Naive thymus-derived CD4-positive, alpha-beta T cell (primary cell): ENCODE results near the gene RAMP1. TPM values are rescaled to one million over a fixed set of nuclear protein-coding genes. Genes with fewer than 3 reads are reported as not detected.

Experiments used
- ATAC-seq: fragments of 150-1000 bp; cut with Tn5 transposase; 2 replicates; pipeline ENCODE4 v1.10.0; 2021; ENCODE audit warnings: mild to moderate bottlenecking, moderate library complexity
- CTCF ChIA-PET: fragments of 350-600 bp; sonication (Branson Sonifier 250); formaldehyde crosslinking; loops from one replicate; lab custom pipeline; 2021; ENCODE audit warnings: antibody characterized with exemption; lab: Charles Lee
- POLR2A ChIA-PET: fragments of 350-600 bp; sonication (Branson Sonifier 250); formaldehyde crosslinking; loops from one replicate; lab custom pipeline; 2021; ENCODE audit warnings: antibody characterized with exemption, inconsistent platforms; lab: Charles Lee
- DNase-seq, 9 donors: peaks; one replicate each; pipeline versions ENCODE4 v3.0.0 to v3.0.0-alpha.2; 2020 to 2022; ENCODE audit warnings: mixed read lengths in 1 of 9
- H3K27ac ChIP-seq: one replicate; pipeline ENCODE4 v1.7.0; 2013; ENCODE audit warnings: mild to moderate bottlenecking, low read depth, low read length, moderate library complexity
- H3K27me3 ChIP-seq, 2 donors: one replicate each; pipeline ENCODE4 v1.7.0; 2013; ENCODE audit warnings: low read length in 2 of 2, mild to moderate bottlenecking in 2 of 2, moderate library complexity in 2 of 2; ENCODE audit not compliant: control insufficient read depth in 2 of 2, insufficient read depth in 2 of 2
- H3K36me3 ChIP-seq, 3 experiments: 1 replicate in 2 of 3; 2 replicates in 1 of 3; pipeline ENCODE4 v1.7.0; 2013; ENCODE audit warnings: low read length in 3 of 3, mild to moderate bottlenecking in 3 of 3, moderate library complexity in 1 of 3; ENCODE audit not compliant: insufficient read depth in 3 of 3, control insufficient read depth in 2 of 3
- H3K4me1 ChIP-seq, 2 donors: one replicate each; pipeline ENCODE4 v1.7.0; 2013; ENCODE audit warnings: low read length in 2 of 2, mild to moderate bottlenecking in 2 of 2, moderate library complexity in 1 of 2; ENCODE audit not compliant: control insufficient read depth in 2 of 2, insufficient read depth in 2 of 2
- H3K4me3 ChIP-seq: 2 replicates; pipeline ENCODE4 v1.7.0; 2013; ENCODE audit warnings: mild to moderate bottlenecking, low read length
- H3K9me3 ChIP-seq, 3 experiments: 1 replicate in 2 of 3; 2 replicates in 1 of 3; pipeline ENCODE4 v1.7.0; 2013; ENCODE audit warnings: low read length in 3 of 3; ENCODE audit not compliant: control insufficient read depth in 2 of 3
- H3K27ac Mint-ChIP-seq, 9 donors: one replicate each; pipeline ENCODE4 v1.8.0; 2020 to 2022; ENCODE audit warnings: mixed read lengths in 9 of 9, mild to moderate bottlenecking in 8 of 9, moderate library complexity in 5 of 9, inconsistent platforms in 2 of 9
- H3K27me3 Mint-ChIP-seq, 5 donors: one replicate each; pipeline ENCODE4 v1.8.0; 2021 to 2022; ENCODE audit warnings: mixed read lengths in 5 of 5, mild to moderate bottlenecking in 1 of 5
- H3K36me3 Mint-ChIP-seq, 5 donors: one replicate each; pipeline ENCODE4 v1.8.0; 2020 to 2022; ENCODE audit warnings: mixed read lengths in 5 of 5, mild to moderate bottlenecking in 3 of 5, inconsistent platforms in 1 of 5
- H3K4me1 Mint-ChIP-seq, 7 donors: one replicate each; pipeline ENCODE4 v1.8.0; 2020 to 2022; ENCODE audit warnings: mixed read lengths in 7 of 7, mild to moderate bottlenecking in 3 of 7, inconsistent platforms in 1 of 7
- H3K4me3 Mint-ChIP-seq, 10 donors: one replicate each; pipeline ENCODE4 v1.8.0; 2020 to 2022; ENCODE audit warnings: mild to moderate bottlenecking in 10 of 10, mixed read lengths in 10 of 10, moderate library complexity in 6 of 10, inconsistent platforms in 2 of 10
- H3K9me3 Mint-ChIP-seq, 11 donors: one replicate each; pipeline ENCODE4 v1.8.0; 2020 to 2022; ENCODE audit warnings: mixed read lengths in 11 of 11, mild to moderate bottlenecking in 4 of 11, inconsistent platforms in 1 of 11, moderate library complexity in 1 of 11
- intact Hi-C, 2 donors: fragments of 100-400 bp; cut with micrococcal nuclease; formaldehyde crosslinking; loops; one replicate each; pipeline ENCODE4 v1.15.1; 2023
- polyA plus RNA-seq, 2 donors: library from polyadenylated mRNA; unstranded; fragments of 300-500 nt; fragmentation: Illumina TruSeq; gene quantifications; one replicate each; pipeline ENCODE4 v1.2.3, GENCODE V29; 2021
- total RNA-seq, 6 experiments: library from RNA in 5 of 6; stranded (reverse) in 5 of 6; gene quantifications; 1 replicate in 5 of 6; 2 replicates in 1 of 6; pipeline ENCODE4 v1.2.3 and lab custom pipeline; 2021 to 2026

Gene RAMP1
- total and polyA plus RNA-seq, 7 experiments from 2014 or later = 0.52 to 13.2 (median 0.95) TPM; not detected in 1

DNA sequence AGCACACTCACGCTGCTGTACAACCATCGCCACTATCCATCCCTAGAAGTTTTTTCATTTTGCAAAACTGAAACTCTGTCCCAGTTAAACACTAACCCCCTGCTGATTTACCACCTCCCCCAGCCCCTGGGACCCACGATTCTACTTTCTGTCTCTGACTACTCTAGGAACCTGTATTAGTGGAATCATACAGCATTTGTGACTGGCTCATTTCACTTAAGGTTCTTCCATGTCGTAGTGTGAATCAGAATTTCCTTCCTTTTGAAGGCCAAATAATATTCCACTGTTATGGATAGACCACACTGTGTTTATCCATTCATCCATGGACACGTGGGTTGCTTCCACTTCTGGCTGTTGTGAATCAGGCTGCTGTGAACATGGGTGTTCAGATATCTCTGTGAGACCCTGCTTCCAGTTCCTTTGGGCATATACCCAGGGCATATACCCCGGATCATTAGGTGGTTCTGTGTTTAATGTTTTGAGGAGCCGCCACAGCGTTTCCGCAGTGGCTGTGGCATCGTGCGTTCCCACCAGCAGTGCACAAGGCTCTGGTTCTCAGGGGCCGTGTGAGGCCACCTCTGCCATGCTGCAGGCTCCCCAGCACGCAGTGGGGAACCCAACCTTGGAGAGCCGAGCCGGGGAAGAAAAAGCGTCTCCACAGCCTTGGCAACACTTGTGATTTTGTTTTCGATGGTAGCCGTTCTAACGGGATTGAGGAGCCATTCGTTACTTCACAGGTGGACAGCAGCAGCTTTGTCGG, 10.1 kb downstream of the RAMP1 start:
- CTCF ChIA-PET = no interaction called here
- no peaks in the 10 kb centered on the region for H3K9me3 ChIP-seq
- intact Hi-C loops = no loop called here
- H3K4me3 ChIP-seq = no peak overlapping the region
- no peaks in the 10 kb centered on the region for H3K36me3 ChIP-seq
- peaks cover 0 to 4% of the 10 kb centered on the region in 2 donors for H3K4me1 ChIP-seq
- peak overlapping the region in 1 of 10 donors; percentile 38 for H3K4me3 Mint-ChIP-seq
- H3K27me3 ChIP-seq = no peaks in the 10 kb centered on the region
- POLR2A ChIA-PET = no interaction called here
- peaks cover 4 to 39% (median 19%) of the 10 kb centered on the region in 5 donors for H3K27me3 Mint-ChIP-seq
- H3K36me3 Mint-ChIP-seq = peaks cover 0 to 3% (median 0%) of the 10 kb centered on the region in 5 donors
- DNase-seq (no peak), ATAC-seq (no peak)
- peak overlapping the region in 1 of 9 donors; percentile 28 for H3K27ac Mint-ChIP-seq
- peaks cover 10 to 32% (median 22%) of the 10 kb centered on the region in 7 donors for H3K4me1 Mint-ChIP-seq
- no peaks in the 10 kb centered on the region for H3K9me3 Mint-ChIP-seq
- H3K27ac ChIP-seq = no peak overlapping the region

DNA sequence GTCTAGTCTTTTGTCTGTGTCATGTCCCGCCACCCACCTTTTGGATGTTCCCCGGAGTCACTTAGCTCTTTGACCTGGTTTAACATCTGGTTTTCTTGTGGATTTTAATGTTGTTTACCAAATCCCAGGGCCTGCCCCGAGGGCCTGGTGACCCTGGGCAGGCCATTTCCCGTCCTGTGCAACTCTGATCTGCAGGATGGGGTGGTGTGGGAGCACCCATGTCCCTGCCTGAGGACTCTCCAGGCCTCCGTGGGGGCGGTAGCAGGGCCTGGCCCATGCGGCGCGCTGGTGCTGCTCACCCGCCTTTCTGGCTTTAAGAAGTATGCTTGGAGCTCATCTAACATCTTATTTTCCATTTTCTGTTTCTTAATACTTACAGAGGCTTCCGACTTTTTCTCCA, 10.7 kb downstream of the RAMP1 start:
- no peaks in the 10 kb centered on the region for H3K9me3 ChIP-seq
- CTCF ChIA-PET = no interaction called here
- Mint-ChIP-seq H3K4me3 (no peak overlapping the region), H3K27ac (no peak overlapping the region), H3K9me3 (no peaks in the 10 kb centered on the region), H3K4me1 (peaks cover 10 to 32% (median 22%) of the 10 kb centered on the region in 7 donors), H3K36me3 (peaks cover 0 to 3% (median 0%) of the 10 kb centered on the region in 5 donors), H3K27me3 (peaks cover 4 to 39% (median 19%) of the 10 kb centered on the region in 5 donors)
- H3K36me3 ChIP-seq = no peaks in the 10 kb centered on the region
- no peak overlapping the region for H3K27ac ChIP-seq
- DNase-seq = no peak
- H3K27me3 ChIP-seq = no peaks in the 10 kb centered on the region
- peaks cover 0 to 4% of the 10 kb centered on the region in 2 donors for H3K4me1 ChIP-seq
- intact Hi-C loops = no loop called here
- POLR2A ChIA-PET = no interaction called here
- ATAC-seq = no peak
- no peak overlapping the region for H3K4me3 ChIP-seq

DNA sequence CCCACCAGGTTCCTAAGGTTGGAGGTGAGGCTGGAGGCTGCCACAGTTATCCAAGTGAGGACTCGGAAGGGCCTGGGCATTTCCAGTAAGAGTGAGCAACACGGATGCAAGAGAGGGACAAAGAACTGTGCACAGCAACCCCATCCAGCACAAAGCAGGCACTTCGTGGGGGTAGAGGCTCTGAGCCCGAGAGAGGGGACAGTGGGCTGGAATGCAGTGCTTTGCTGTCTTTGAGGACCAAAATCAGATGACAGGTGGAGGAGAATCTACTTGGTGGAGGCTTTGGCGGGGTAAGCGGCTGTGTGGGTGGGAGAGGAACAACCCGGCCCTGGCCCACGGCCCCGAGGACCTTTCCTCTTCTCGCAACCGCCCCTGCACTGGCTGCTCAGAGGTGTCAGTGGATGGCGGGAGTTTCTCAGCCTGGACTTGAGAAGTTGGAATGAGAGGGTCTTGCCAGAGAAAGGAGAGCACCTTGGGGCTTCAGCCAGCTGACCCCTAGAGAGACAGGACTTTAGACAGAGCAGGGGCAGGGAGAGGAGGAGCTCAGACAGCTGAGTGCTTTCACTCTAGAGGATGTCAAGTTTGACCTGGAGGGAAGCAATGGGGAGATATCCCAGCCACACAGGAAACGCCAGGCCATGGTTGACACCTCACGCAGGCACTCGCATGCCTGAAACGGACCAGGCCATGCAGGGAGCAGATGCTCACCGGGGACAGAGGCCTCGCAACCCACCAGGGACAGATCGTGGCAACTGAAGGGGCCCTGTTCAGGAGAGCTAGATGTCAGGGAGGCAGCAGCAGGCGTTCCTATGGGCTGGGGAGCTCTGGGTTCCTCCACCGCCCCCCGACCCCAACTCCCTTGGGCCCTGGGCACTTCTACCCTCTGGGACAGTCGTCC, 11.6 kb downstream of the RAMP1 start:
- H3K4me1 ChIP-seq = peaks cover 0 to 4% of the 10 kb centered on the region in 2 donors
- no peaks in the 10 kb centered on the region for H3K36me3 ChIP-seq
- H3K9me3 Mint-ChIP-seq = no peaks in the 10 kb centered on the region
- no peak for DNase-seq
- peaks cover 0 to 3% (median 0%) of the 10 kb centered on the region in 5 donors for H3K36me3 Mint-ChIP-seq
- H3K4me3 Mint-ChIP-seq = no peak overlapping the region
- no peaks in the 10 kb centered on the region for H3K9me3 ChIP-seq
- H3K27me3 Mint-ChIP-seq = peaks cover 4 to 39% (median 19%) of the 10 kb centered on the region in 5 donors
- POLR2A ChIA-PET = no interaction called here
- H3K27ac ChIP-seq = no peak overlapping the region
- H3K4me3 ChIP-seq = no peak overlapping the region
- no peak for ATAC-seq
- intact Hi-C loops = no loop called here
- CTCF ChIA-PET = no interaction called here
- peak overlapping the region in 3 of 9 donors; percentile 47 to 77 (median 77) for H3K27ac Mint-ChIP-seq
- peaks cover 10 to 29% (median 22%) of the 10 kb centered on the region in 7 donors for H3K4me1 Mint-ChIP-seq
- no peaks in the 10 kb centered on the region for H3K27me3 ChIP-seq

DNA sequence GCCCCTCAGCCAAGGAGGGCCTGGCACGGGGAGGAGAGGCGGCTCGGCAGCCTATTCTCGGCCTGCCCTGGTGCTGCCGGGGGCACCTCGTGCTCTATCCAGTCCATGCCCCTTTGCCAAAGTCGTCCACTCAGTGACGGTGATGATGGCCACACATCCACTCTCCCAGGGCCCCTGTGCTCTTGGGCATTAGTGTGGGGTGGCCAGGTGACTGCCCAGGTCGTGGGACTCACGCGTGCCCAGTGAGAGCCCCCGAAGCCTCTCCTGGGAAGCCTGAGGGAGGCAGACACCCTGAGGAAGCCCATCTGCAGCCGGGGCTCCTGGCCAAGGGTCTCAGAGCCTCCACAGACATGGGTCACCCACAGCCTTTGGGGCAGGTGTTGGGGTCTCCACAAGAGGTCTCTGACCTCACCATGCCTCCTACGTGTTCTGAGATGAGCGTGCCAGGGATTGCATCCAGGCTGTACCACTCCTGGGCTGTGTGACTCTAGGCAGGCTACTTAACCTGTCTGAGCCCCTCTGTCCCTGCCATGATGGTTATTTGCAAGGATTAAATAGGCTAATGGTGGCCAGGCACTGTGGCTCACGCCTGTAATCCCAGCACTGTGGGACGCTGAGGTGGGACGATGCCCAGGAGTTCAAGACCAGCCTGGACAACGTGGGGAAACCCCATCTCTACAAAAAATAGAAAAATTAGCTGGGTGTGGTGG, 12.9 kb downstream of the RAMP1 start:
- intact Hi-C loops = no loop called here
- Histone ChIP-seq H3K9me3 (no peaks in the 10 kb centered on the region), H3K4me1 (peaks cover 0 to 4% of the 10 kb centered on the region in 2 donors), H3K27me3 (no peaks in the 10 kb centered on the region), H3K4me3 (no peak overlapping the region), H3K27ac (no peak overlapping the region), H3K36me3 (no peaks in the 10 kb centered on the region)
- H3K27ac Mint-ChIP-seq = no peak overlapping the region
- CTCF ChIA-PET = no interaction called here
- peaks cover 0 to 3% (median 0%) of the 10 kb centered on the region in 5 donors for H3K36me3 Mint-ChIP-seq
- DNase-seq (no peak), ATAC-seq (no peak)
- H3K9me3 Mint-ChIP-seq = no peaks in the 10 kb centered on the region
- H3K27me3 Mint-ChIP-seq = peaks cover 4 to 33% (median 19%) of the 10 kb centered on the region in 5 donors
- peaks cover 10 to 25% (median 22%) of the 10 kb centered on the region in 7 donors for H3K4me1 Mint-ChIP-seq
- H3K4me3 Mint-ChIP-seq = no peak overlapping the region
- POLR2A ChIA-PET = interaction anchor here (1.0 kb wide), 1 partner anchor 70 kb away, joined by 4 read pairs; no protein-coding TSS in a partner anchor

DNA sequence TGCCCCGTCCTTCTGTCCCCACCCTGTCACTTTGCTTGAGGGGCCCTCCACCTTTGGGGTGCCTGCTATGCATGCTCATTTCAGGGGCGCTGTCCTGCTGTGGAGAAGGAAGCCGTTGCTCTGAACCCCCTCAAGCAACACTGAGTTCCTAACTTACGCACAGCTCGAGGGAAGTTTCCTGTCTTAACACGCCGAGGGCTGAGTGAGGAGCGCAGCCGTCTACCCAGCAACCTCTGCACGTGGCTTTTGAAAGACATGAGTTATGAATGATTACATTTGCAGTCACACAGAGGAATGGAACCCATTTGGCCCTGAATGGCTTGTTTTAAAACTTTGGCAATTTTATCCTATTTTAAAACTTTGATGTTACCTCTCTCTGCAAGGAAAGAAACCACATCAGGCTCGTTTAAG, 14.0 kb downstream of the RAMP1 start:
- peak; percentile 44 for ATAC-seq
- POLR2A ChIA-PET = interaction anchor here (1.0 kb wide), 1 partner anchor 69 kb away, joined by 4 read pairs; no protein-coding TSS in a partner anchor
- H3K27me3 Mint-ChIP-seq = peaks cover 4 to 25% (median 19%) of the 10 kb centered on the region in 5 donors

More for the DNA sequence above, 14.0 kb downstream of the RAMP1 start:
- intact Hi-C loops = no loop called here
- CTCF ChIA-PET = no interaction called here
- H3K4me1 ChIP-seq = peaks cover 0 to 4% of the 10 kb centered on the region in 2 donors
- no peaks in the 10 kb centered on the region for H3K9me3 Mint-ChIP-seq
- peak overlapping the region in 8 of 10 donors; percentile 16 to 53 (median 33) for H3K4me3 Mint-ChIP-seq
- no peaks in the 10 kb centered on the region for H3K9me3 ChIP-seq
- H3K4me3 ChIP-seq = no peak overlapping the region
- peak overlapping the region in 2 of 9 donors; percentile 29 to 46 for H3K27ac Mint-ChIP-seq
- H3K36me3 Mint-ChIP-seq = peaks cover 0 to 3% (median 0%) of the 10 kb centered on the region in 5 donors
- no peak overlapping the region for H3K27ac ChIP-seq
- H3K36me3 ChIP-seq = no peaks in the 10 kb centered on the region
- no peaks in the 10 kb centered on the region for H3K27me3 ChIP-seq
- H3K4me1 Mint-ChIP-seq = peaks cover 10 to 25% (median 20%) of the 10 kb centered on the region in 7 donors
- DNase-seq = peak in 5 of 9 donors; percentile 19 to 51 (median 45)
